Uterus (tissue), 4 donors: ENCODE results near the gene UBASH3A. TPM values are rescaled to one million over a fixed set of nuclear protein-coding genes. Genes with fewer than 3 reads are reported as not detected.

Experiments used
- DNase-seq, 2 donors: peaks; one replicate each; pipeline ENCODE4 v3.0.0-alpha.2; 2019 to 2020
- H3K27ac ChIP-seq, 2 donors: fragments of 200-600 bp; sonication (generic); 1 replicate in 1 of 2; 2 replicates in 1 of 2; pipeline ENCODE4 v1.5.1; 2016 to 2018
- H3K27me3 ChIP-seq, 2 donors: fragments of 200-600 bp; sonication (generic); one replicate each; pipeline ENCODE4 v1.5.1; 2018 to 2019; ENCODE audit warnings: control low read depth in 1 of 2
- H3K36me3 ChIP-seq, 2 donors: fragments of 200-600 bp; sonication (generic); one replicate each; pipeline ENCODE4 v1.5.1; 2019; ENCODE audit warnings: control low read depth in 1 of 2
- H3K4me1 ChIP-seq, 2 donors: fragments of 200-600 bp; sonication (generic); one replicate each; pipeline ENCODE4 v1.5.1; 2018 to 2019; ENCODE audit warnings: control low read depth in 1 of 2
- H3K4me3 ChIP-seq, 2 donors: fragments of 200-600 bp; sonication (generic); 1 replicate in 1 of 2; 2 replicates in 1 of 2; pipeline ENCODE4 v1.5.1; 2018 to 2019; ENCODE audit warnings: mild to moderate bottlenecking in 1 of 2
- H3K9me3 ChIP-seq, 2 donors: fragments of 200-600 bp; sonication (generic); one replicate each; pipeline ENCODE4 v1.5.1; 2019; ENCODE audit warnings: control low read depth in 1 of 2
- CTCF ChIP-seq, 4 experiments: fragments of 200-600 bp in 2 of 4; fragments of 450-650 bp in 2 of 4; sonication (generic) in 2 of 4; IDR thresholded peaks; one replicate each; pipeline ENCODE4 v1.5.1; 2016 to 2019; ENCODE audit warnings: antibody characterized with exemption in 4 of 4, mild to moderate bottlenecking in 2 of 4, moderate library complexity in 1 of 4
- POLR2A ChIP-seq, 2 donors: fragments of 450-650 bp; IDR thresholded peaks; one replicate each; pipeline ENCODE4 v1.6.1; 2016; ENCODE audit warnings: antibody characterized with exemption in 2 of 2, mild to moderate bottlenecking in 1 of 2, moderate library complexity in 1 of 2
- intact Hi-C: fragments of 100-400 bp; cut with DNase I; formaldehyde crosslinking; loops from one replicate; pipeline ENCODE4 v1.15.1; 2023; ENCODE audit warnings: low total_unique reads
- total RNA-seq, 4 donors: library from RNA; depleted of rRNA in 3 of 4; stranded (reverse); fragments of >200 nt in 3 of 4; gene quantifications; one replicate each; pipeline versions ENCODE4 v1.1.0 to v1.2.4, GENCODE V29; 2014 to 2023
- donor health status: DM: yes; HTN: yes; CAD: no.

UBASH3A gene
- total RNA-seq, 4 donors from 2014 or later, result 0.79 to 1.0 TPM; not detected in 2

- H3K27me3 ChIP-seq, result no peaks in the 10 kb centered on the region
- H3K4me1 ChIP-seq, result no peaks in the 10 kb centered on the region
- H3K9me3 ChIP-seq, result peaks cover 0 to 3% of the 10 kb centered on the region in 2 donors
- H3K4me3 ChIP-seq, result no peak overlapping the region
- no peak for TF ChIP-seq POLR2A (IDR thresholded peaks at IDR 0.05)
- TF ChIP-seq CTCF (IDR thresholded peaks at IDR 0.05), result no peak
- H3K36me3 ChIP-seq, result no peaks in the 10 kb centered on the region
- no peak overlapping the region for H3K27ac ChIP-seq
- intact Hi-C loops, result no loop called here
- DNase-seq, result no peak
These were observed 32.1 kb downstream of the UBASH3A start for GRCh38 chr21:42435833-42436232.

GRCh38 chr21:42436914-42437313, 33.2 kb downstream of the UBASH3A start:
- Histone ChIP-seq H3K27me3 (no peaks in the 10 kb centered on the region), H3K27ac (no peak overlapping the region)
- intact Hi-C loops, result no loop called here

DNA sequence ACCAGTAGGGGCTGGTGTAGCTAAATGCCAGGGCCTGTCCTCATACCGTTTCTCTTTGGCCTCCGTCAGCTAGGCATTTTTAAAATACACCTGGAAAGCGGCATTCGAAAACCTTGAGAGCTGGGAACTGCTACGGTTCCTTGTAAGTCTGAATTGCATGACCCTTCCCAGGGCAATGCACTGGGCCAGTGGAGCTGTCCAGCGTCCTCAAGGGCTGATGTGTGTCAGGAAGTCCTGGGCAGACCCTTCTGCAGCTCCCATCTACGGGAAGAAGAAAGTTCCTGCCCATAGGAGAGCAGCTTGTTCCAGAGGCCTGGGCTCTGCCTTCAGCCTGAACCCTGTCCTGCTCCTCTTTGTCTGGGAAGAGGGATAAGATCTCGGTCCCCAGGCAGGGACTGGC, 34.1 kb downstream of the UBASH3A start:
- intact Hi-C loops, result no loop called here
- no peak overlapping the region for H3K4me3 ChIP-seq
- no peaks in the 10 kb centered on the region for H3K9me3 ChIP-seq
- no peaks in the 10 kb centered on the region for H3K4me1 ChIP-seq
- H3K36me3 ChIP-seq, result no peaks in the 10 kb centered on the region
- H3K27ac ChIP-seq, result no peak overlapping the region
- no peak for DNase-seq
- TF ChIP-seq POLR2A (IDR thresholded peaks at IDR 0.05), result no peak
- no peak for TF ChIP-seq CTCF (IDR thresholded peaks at IDR 0.05)
- H3K27me3 ChIP-seq, result no peaks in the 10 kb centered on the region

More at GRCh38 chr21:42436914-42437313, 33.2 kb downstream of the UBASH3A start:
- TF ChIP-seq CTCF (IDR thresholded peaks at IDR 0.05) (no peak), POLR2A (IDR thresholded peaks at IDR 0.05) (no peak)
- H3K4me1 ChIP-seq, result no peaks in the 10 kb centered on the region
- H3K4me3 ChIP-seq, result no peak overlapping the region
- no peaks in the 10 kb centered on the region for H3K36me3 ChIP-seq
- H3K9me3 ChIP-seq, result peaks cover 0 to under 1% of the 10 kb centered on the region in 2 donors
- no peak for DNase-seq

GRCh38 chr21:42438316-42439205, 34.9 kb downstream of the UBASH3A start:
- H3K4me3 ChIP-seq, result no peak overlapping the region
- TF ChIP-seq CTCF (IDR thresholded peaks at IDR 0.05) (no peak), POLR2A (IDR thresholded peaks at IDR 0.05) (no peak)
- intact Hi-C loops, result no loop called here
- H3K36me3 ChIP-seq, result no peaks in the 10 kb centered on the region
- H3K9me3 ChIP-seq, result no peaks in the 10 kb centered on the region
- H3K4me1 ChIP-seq, result no peaks in the 10 kb centered on the region
- no peak for DNase-seq
- H3K27me3 ChIP-seq, result no peaks in the 10 kb centered on the region
- no peak overlapping the region for H3K27ac ChIP-seq
